Right lobe of liver (tissue), 4 donors: ENCODE results near the gene MRPL44.

Source experiments
- CTCF ChIP-seq, 4 donors: fragments of 200-600 bp in 3 of 4; fragments of 450-650 bp in 1 of 4; IDR thresholded peaks; one replicate each; pipeline versions ENCODE4 v1.5.1 to v1.8.0; 2016 to 2022; ENCODE audit warnings: antibody characterized with exemption in 4 of 4, mild to moderate bottlenecking in 2 of 4
- POLR2A ChIP-seq: fragments of 450-650 bp; IDR thresholded peaks from one replicate; pipeline ENCODE4 v1.6.1; 2017; ENCODE audit warnings: antibody characterized with exemption, mild to moderate bottlenecking
- donor health status: DM: no; HTN: no; CAD: no.
- donor health status: DM: no; HTN: no; CAD: no.
- donor health status: DM: no; HTN: yes; CAD: no.

GRCh38 chr2:224011837-224012236, 54.6 kb downstream of the MRPL44 start:
- TF ChIP-seq CTCF (IDR thresholded peaks at IDR 0.05) (no peak), POLR2A (no peak)
